Mesendoderm (in vitro differentiated cells): ENCODE measurements around the gene FBXO33.
"Not testable (repeated sequence)": the region's sequence is repeated elsewhere in the genome, so short reads cannot be mapped to it uniquely, and the experiment has no call there.

ENCODE experiments used
- DNase-seq: peaks from one replicate; pipeline ENCODE4 v3.0.0; 2013
- H2AK5ac ChIP-seq: 2 replicates; pipeline ENCODE4 v1.6.1; 2013; ENCODE audit warnings: low read length, inconsistent platforms
- H2BK120ac ChIP-seq: 2 replicates; pipeline ENCODE4 v1.6.1; 2013; ENCODE audit warnings: low read depth, mild to moderate bottlenecking, low read length, moderate library complexity, mixed read lengths
- H2BK15ac ChIP-seq: replicated peaks from 2 replicates; pipeline ENCODE4 v1.6.1; 2013; ENCODE audit warnings: low read depth, mild to moderate bottlenecking, moderate library complexity
- H2BK5ac ChIP-seq: 2 replicates; pipeline ENCODE4 v1.6.1; 2013; ENCODE audit warnings: low read length, inconsistent platforms
- H3K18ac ChIP-seq: 2 replicates; pipeline ENCODE4 v1.6.1; 2013; ENCODE audit warnings: mild to moderate bottlenecking, low read length, mixed read lengths
- H3K23ac ChIP-seq: one replicate; pipeline ENCODE4 v1.6.1; 2013; ENCODE audit warnings: low read length
- H3K27ac ChIP-seq: 2 replicates; pipeline ENCODE4 v1.5.1; 2013; ENCODE audit warnings: low read depth, mild to moderate bottlenecking, inconsistent platforms, low read length, moderate library complexity
- H3K27me3 ChIP-seq: 2 replicates; pipeline ENCODE4 v1.6.1; 2013; ENCODE audit warnings: low read length, control low read depth, mild to moderate bottlenecking, inconsistent platforms; ENCODE audit not compliant: insufficient read depth, poor library complexity
- H3K36me3 ChIP-seq: 2 replicates; pipeline ENCODE4 v1.6.1; 2013; ENCODE audit warnings: low read length, inconsistent platforms; ENCODE audit not compliant: control insufficient read depth, insufficient read depth
- H3K4ac ChIP-seq: one replicate; pipeline ENCODE4 v1.6.1; 2013; ENCODE audit warnings: low read depth, mild to moderate bottlenecking, low read length, moderate library complexity
- H3K4me1 ChIP-seq: 2 replicates; pipeline ENCODE4 v1.6.1; 2013; ENCODE audit warnings: low read depth, low read length, inconsistent platforms; ENCODE audit not compliant: control insufficient read depth
- H3K4me2 ChIP-seq: 2 replicates; pipeline ENCODE4 v1.6.1; 2013; ENCODE audit warnings: low read length
- H3K4me3 ChIP-seq: 2 replicates; pipeline ENCODE4 v1.5.1; 2013; ENCODE audit warnings: mild to moderate bottlenecking, low read length
- H3K56ac ChIP-seq: one replicate; pipeline ENCODE4 v1.6.1; 2013; ENCODE audit warnings: low read length
- H3K79me1 ChIP-seq: 2 replicates; pipeline ENCODE4 v1.6.1; 2013; ENCODE audit warnings: low read length, inconsistent platforms
- H3K79me2 ChIP-seq: 2 replicates; pipeline ENCODE4 v1.6.1; 2013; ENCODE audit warnings: mild to moderate bottlenecking, low read length; ENCODE audit not compliant: control insufficient read depth, insufficient read depth
- H3K9ac ChIP-seq: 2 replicates; pipeline ENCODE4 v1.6.1; 2013; ENCODE audit warnings: low read length, inconsistent platforms
- H4K5ac ChIP-seq: one replicate; pipeline ENCODE4 v1.6.1; 2013; ENCODE audit warnings: low read length
- H4K8ac ChIP-seq: one replicate; pipeline ENCODE4 v1.6.1; 2013; ENCODE audit warnings: low read depth, mild to moderate bottlenecking, control low read depth, low read length, moderate library complexity
- WGBS: extraction: QIAGEN DNeasy Blood & Tissue Kit; methylation state at CpG from one replicate; pipeline ENCODE4 v1.1.7; 2013; ENCODE audit warnings: low lambda C conversion rate, missing lambda C conversion rate; ENCODE audit not compliant: insufficient coverage; ENCODE audit errors: extremely low coverage; 5-methylcytosine and 5-hydroxymethylcytosine counted together

Gene FBXO33

DNA sequence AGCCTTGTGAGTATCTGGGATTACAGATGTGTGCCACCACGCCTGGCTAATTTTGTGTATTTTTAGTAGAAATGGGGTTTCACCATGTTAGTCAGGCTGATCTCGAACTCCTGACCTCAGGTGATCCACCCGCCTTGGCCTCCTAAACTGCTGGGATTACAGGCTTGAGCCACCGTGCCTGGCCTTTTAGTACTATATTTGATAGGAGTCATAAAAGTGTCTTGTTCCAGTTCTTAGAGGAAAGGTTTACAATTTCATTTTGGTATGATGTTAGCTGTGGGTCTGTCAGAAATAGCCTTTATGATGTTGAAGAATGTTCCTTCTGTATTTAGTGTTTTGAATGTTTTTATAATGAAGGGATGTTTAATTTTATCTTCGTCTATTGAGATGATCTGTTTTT, 70.7 kb downstream of the FBXO33 start:
- H3K23ac ChIP-seq, H2BK5ac ChIP-seq, H3K56ac ChIP-seq, H3K36me3 ChIP-seq, H3K4me3 ChIP-seq, H3K18ac ChIP-seq, H3K4me1 ChIP-seq, H2BK120ac ChIP-seq, H3K79me2 ChIP-seq, DNase-seq, H3K27ac ChIP-seq, H3K9ac ChIP-seq, H2AK5ac ChIP-seq, H4K5ac ChIP-seq, H3K4ac ChIP-seq, H4K8ac ChIP-seq, H3K4me2 ChIP-seq, H3K27me3 ChIP-seq, H3K79me1 ChIP-seq, H2BK15ac ChIP-seq: not testable (repeated sequence)
- 100% methylated on average over 1 of the region's 5 CpGs for WGBS

DNA sequence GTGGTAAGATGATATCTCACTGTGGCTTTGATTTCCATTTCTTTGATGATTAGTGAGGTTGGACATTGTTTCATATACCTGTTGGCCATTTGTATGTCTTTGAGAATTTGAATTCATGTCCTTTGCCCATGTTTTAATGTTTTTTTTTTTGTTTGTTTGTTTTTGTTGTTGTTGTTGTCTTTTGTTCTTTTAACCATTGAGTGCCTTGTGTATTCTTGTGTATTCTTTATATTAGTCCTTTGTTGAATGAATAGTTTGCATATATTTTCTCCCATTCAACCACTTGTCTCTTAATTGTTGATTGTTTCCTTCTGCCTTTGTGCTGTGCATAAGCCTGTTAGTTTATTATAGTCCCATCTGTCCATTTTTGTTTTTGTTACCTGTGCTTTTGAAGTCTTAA, 71.9 kb downstream of the FBXO33 start:
- no peak overlapping the region for H3K4me3 ChIP-seq
- H2AK5ac ChIP-seq, result no peak overlapping the region
- H3K27ac ChIP-seq, result no peak overlapping the region
- no peaks in the 10 kb centered on the region for H3K4me1 ChIP-seq
- H3K79me2 ChIP-seq, result no peaks in the 10 kb centered on the region
- H3K4me2 ChIP-seq, result no peak overlapping the region
- no peaks in the 10 kb centered on the region for H3K36me3 ChIP-seq
- no peak overlapping the region for H3K18ac ChIP-seq
- H2BK5ac ChIP-seq, result no peak overlapping the region
- no peak overlapping the region for H2BK15ac ChIP-seq
- no peak for DNase-seq
- H2BK120ac ChIP-seq, result no peak overlapping the region
- no peak overlapping the region for H3K4ac ChIP-seq
- H4K5ac ChIP-seq, result no peak overlapping the region
- no peak overlapping the region for H3K56ac ChIP-seq
- no peaks in the 10 kb centered on the region for H3K79me1 ChIP-seq
- no peaks in the 10 kb centered on the region for H3K27me3 ChIP-seq
- no peak overlapping the region for H3K23ac ChIP-seq
- H4K8ac ChIP-seq, result no peak overlapping the region
- H3K9ac ChIP-seq, result no peak overlapping the region

DNA sequence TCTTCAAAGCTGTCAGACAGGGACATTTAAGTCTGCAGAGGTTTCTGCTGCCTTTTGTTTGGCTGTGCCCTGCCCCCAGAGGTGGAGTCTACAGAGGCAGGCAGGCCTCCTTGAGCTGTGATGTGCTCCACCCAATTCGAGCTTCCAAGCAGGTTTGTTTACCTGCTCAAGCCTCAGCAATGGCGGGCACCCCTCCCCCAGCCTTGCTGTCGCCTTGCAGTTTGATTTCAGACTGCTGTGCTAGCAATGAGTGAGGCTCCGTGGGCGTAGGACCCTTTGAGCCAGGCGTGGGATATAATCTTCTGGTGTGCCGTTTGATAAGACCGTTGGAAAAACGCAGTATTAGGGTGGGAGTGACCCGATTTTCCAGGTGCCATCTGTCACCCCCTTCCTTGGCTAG, 73.2 kb downstream of the FBXO33 start:
- H3K23ac ChIP-seq, H3K27me3 ChIP-seq, H2AK5ac ChIP-seq, H2BK5ac ChIP-seq, H2BK15ac ChIP-seq, H4K8ac ChIP-seq, H3K18ac ChIP-seq, H3K79me1 ChIP-seq, H3K4me1 ChIP-seq, H3K4me3 ChIP-seq, H3K56ac ChIP-seq, H3K4me2 ChIP-seq, H4K5ac ChIP-seq, H3K27ac ChIP-seq, H3K9ac ChIP-seq, H3K79me2 ChIP-seq, H3K36me3 ChIP-seq, DNase-seq, H3K4ac ChIP-seq, H2BK120ac ChIP-seq: not testable (repeated sequence)
- WGBS, result no CpG with 5 or more reads among the region's 10 CpGs

DNA sequence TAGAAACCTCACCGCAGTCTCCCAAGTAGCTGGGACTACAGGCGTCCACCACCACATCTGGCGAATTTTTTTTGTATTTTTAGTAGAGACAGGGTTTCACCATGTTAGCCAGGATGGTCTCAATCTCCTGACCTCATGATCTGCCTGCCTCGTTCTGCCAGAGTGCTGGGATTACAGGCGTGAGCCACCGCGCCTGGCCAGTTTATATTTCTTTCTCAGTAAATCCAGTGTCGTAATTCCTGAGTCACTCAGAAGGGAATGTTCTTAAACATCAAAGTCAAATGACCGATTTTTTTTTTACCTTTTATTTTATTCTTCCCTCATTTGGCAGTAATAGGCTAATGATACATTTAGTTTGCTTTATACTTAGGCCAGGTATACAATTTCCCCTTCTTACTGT, 80.5 kb downstream of the FBXO33 start:
- no peak overlapping the region for H3K4me2 ChIP-seq
- H3K79me2 ChIP-seq, result no peaks in the 10 kb centered on the region
- no peak overlapping the region for H3K4me3 ChIP-seq
- no CpG with 5 or more reads among the region's 9 CpGs for WGBS
- H4K8ac ChIP-seq, result no peak overlapping the region
- H3K79me1 ChIP-seq, result no peaks in the 10 kb centered on the region
- no peak overlapping the region for H3K18ac ChIP-seq
- no peak overlapping the region for H2BK120ac ChIP-seq
- no peak overlapping the region for H3K4ac ChIP-seq
- no peak overlapping the region for H3K27ac ChIP-seq
- no peaks in the 10 kb centered on the region for H3K4me1 ChIP-seq
- no peak overlapping the region for H2BK5ac ChIP-seq
- no peak overlapping the region for H2AK5ac ChIP-seq
- no peak for DNase-seq
- H3K36me3 ChIP-seq, result no peaks in the 10 kb centered on the region
- H3K9ac ChIP-seq, result no peak overlapping the region
- no peak overlapping the region for H4K5ac ChIP-seq
- H2BK15ac ChIP-seq, result no peak overlapping the region
- H3K27me3 ChIP-seq, result no peaks in the 10 kb centered on the region
- no peak overlapping the region for H3K23ac ChIP-seq
- no peak overlapping the region for H3K56ac ChIP-seq

DNA sequence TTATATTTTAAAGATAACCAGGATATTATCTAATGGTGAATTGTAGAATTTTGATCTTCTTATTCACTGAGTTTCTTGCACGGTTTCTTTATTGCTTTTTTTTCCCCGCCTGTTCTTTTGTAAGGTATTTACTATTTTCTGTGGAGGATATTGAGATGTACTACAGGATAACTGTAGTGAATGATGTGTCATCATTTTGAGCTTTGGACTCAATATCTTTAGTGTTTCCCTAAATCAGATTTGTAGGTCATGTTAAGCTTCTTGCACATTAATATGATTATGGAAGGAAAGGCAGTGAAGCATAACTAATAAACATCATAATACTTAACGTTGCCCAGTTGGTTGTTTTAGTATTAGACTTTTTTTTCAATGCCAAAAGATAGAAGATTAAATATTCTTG, 81.4 kb downstream of the FBXO33 start:
- H3K4ac ChIP-seq, result no peak overlapping the region
- no peaks in the 10 kb centered on the region for H3K79me1 ChIP-seq
- no peak overlapping the region for H3K27ac ChIP-seq
- WGBS, result no CpG with 5 or more reads among the region's 3 CpGs
- H2BK15ac ChIP-seq, result no peak overlapping the region
- H3K9ac ChIP-seq, result no peak overlapping the region
- H3K4me3 ChIP-seq, result no peak overlapping the region
- no peak overlapping the region for H4K8ac ChIP-seq
- H3K23ac ChIP-seq, result no peak overlapping the region
- no peak overlapping the region for H3K56ac ChIP-seq
- H3K79me2 ChIP-seq, result no peaks in the 10 kb centered on the region
- no peaks in the 10 kb centered on the region for H3K27me3 ChIP-seq
- no peak overlapping the region for H4K5ac ChIP-seq
- no peaks in the 10 kb centered on the region for H3K4me1 ChIP-seq
- no peak overlapping the region for H3K18ac ChIP-seq
- no peak overlapping the region for H3K4me2 ChIP-seq
- H3K36me3 ChIP-seq, result no peaks in the 10 kb centered on the region
- DNase-seq, result no peak
- no peak overlapping the region for H2BK5ac ChIP-seq
- H2AK5ac ChIP-seq, result no peak overlapping the region
- no peak overlapping the region for H2BK120ac ChIP-seq
